NCI-H69 (cell line): ENCODE measurements around the gene TPK1.
"Not testable (repeated sequence)": the region's sequence is repeated elsewhere in the genome, so short reads cannot be mapped to it uniquely, and the experiment has no call there.

Source experiments
- DNase-seq: peaks from one replicate; lab custom pipeline; 2025; lab: John Stamatoyannopoulos, UW

TPK1 gene

GRCh38 chr7:144777005-144777839 lies 58.6 kb downstream of the TPK1 start:
- DNase-seq: no peak

GRCh38 chr7:144776447-144776846 lies 59.4 kb downstream of the TPK1 start:
- no peak for DNase-seq

- DNase-seq: no peak
Measured at GRCh38 chr7:144775749-144776148, 60.1 kb downstream of the TPK1 start.

- DNase-seq: no peak
Measured at GRCh38 chr7:144771927-144772326, 63.9 kb downstream of the TPK1 start.

- no peak for DNase-seq
Measured at GRCh38 chr7:144771174-144771573, 64.7 kb downstream of the TPK1 start.

GRCh38 chr7:144769352-144769751 lies 66.5 kb downstream of the TPK1 start:
- no peak for DNase-seq

- no peak for DNase-seq
Measured at GRCh38 chr7:144768633-144769032, 67.2 kb downstream of the TPK1 start.

- no peak for DNase-seq
Measured at GRCh38 chr7:144763291-144763690, 72.6 kb downstream of the TPK1 start.

GRCh38 chr7:144762853-144763252 lies 73.0 kb downstream of the TPK1 start:
- DNase-seq: peak; percentile 49

- no peak for DNase-seq
Measured at GRCh38 chr7:144761493-144761892, 74.4 kb downstream of the TPK1 start.

- DNase-seq: no peak
Measured at GRCh38 chr7:144759653-144760052, 76.2 kb downstream of the TPK1 start.

GRCh38 chr7:144747936-144748335 lies 87.9 kb downstream of the TPK1 start:
- DNase-seq: no peak

- peak; percentile 72 for DNase-seq
Measured at GRCh38 chr7:144738708-144739314, 97.0 kb downstream of the TPK1 start.

- DNase-seq: no peak
Measured at GRCh38 chr7:144738146-144738545, 97.7 kb downstream of the TPK1 start.

- peak; percentile 14 for DNase-seq
Measured at GRCh38 chr7:144736880-144737493, 98.9 kb downstream of the TPK1 start.

GRCh38 chr7:144735505-144736276 lies 100.2 kb downstream of the TPK1 start:
- DNase-seq: peak; percentile 42

GRCh38 chr7:144731661-144732351 lies 104.0 kb downstream of the TPK1 start:
- DNase-seq: no peak

GRCh38 chr7:144730224-144730623 lies 105.6 kb downstream of the TPK1 start:
- no peak for DNase-seq

- no peak for DNase-seq
Measured at GRCh38 chr7:144729226-144729625, 106.6 kb downstream of the TPK1 start.

- DNase-seq: peak; percentile 12
Measured at GRCh38 chr7:144728551-144728950, 107.3 kb downstream of the TPK1 start.

- DNase-seq: not testable (repeated sequence)
Measured at GRCh38 chr7:144726840-144727239, 109.0 kb downstream of the TPK1 start.

- DNase-seq: peak; percentile 72
Measured at GRCh38 chr7:144725070-144725469, 110.8 kb downstream of the TPK1 start.
